ENCODE results near the gene MYO5A. TPM values are rescaled to one million over a fixed set of nuclear protein-coding genes. Genes with fewer than 3 reads are reported as not detected.

The MYO5A gene
- total RNA-seq, 1 experiment from 2014 or later, result 29.2 TPM

DNA sequence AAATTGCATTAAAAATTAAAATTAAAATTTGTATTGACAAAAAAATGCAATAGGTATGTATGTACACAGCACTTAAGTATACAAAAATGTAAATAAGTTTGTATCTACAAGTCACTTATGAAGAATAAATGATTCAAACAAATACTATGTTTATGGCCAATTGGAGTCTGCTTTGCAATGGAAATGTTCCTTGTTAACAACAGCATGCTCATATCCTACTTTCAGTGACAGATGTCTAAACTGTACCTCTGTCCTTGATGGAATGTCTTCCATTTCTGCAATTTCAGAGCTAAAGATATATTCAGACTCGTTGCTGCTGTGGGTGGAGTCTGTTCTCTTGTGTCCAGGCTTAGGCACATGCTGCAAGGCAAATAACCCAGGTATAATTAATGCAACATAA, 169.0 kb downstream of the MYO5A start:
- TF ChIP-seq E2F4 (CRISPR knock-in tag; IDR thresholded peaks at IDR 0.05; ENCODE audit: borderline replicate concordance, low read depth) (no peak), EMX1 (CRISPR knock-in tag; IDR thresholded peaks at IDR 0.05) (no peak), CBFB (CRISPR knock-in tag; IDR thresholded peaks at IDR 0.05; ENCODE audit: low read depth) (no peak), ZNF416 (CRISPR knock-in tag; IDR thresholded peaks at IDR 0.05) (no peak), FOXP4 (CRISPR knock-in tag; IDR thresholded peaks at IDR 0.05) (no peak), STAT6 (CRISPR knock-in tag; conservative IDR thresholded peaks at IDR 0.05; ENCODE audit: low read depth) (no peak), KAT7 (CRISPR knock-in tag; IDR thresholded peaks at IDR 0.05; ENCODE audit: borderline replicate concordance) (no peak), ZNF232 (CRISPR knock-in tag; IDR thresholded peaks at IDR 0.05) (no peak), ZNF425 (CRISPR knock-in tag; conservative IDR thresholded peaks at IDR 0.05) (no peak)
- TF ChIP-seq, protein P1, sequence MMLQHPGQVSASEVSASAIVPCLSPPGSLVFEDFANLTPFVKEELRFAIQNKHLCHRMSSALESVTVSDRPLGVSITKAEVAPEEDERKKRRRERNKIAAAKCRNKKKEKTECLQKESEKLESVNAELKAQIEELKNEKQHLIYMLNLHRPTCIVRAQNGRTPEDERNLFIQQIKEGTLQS (CRISPR knock-in tag; conservative IDR thresholded peaks at IDR 0.05), result no peak
- TF ChIP-seq, protein P2, sequence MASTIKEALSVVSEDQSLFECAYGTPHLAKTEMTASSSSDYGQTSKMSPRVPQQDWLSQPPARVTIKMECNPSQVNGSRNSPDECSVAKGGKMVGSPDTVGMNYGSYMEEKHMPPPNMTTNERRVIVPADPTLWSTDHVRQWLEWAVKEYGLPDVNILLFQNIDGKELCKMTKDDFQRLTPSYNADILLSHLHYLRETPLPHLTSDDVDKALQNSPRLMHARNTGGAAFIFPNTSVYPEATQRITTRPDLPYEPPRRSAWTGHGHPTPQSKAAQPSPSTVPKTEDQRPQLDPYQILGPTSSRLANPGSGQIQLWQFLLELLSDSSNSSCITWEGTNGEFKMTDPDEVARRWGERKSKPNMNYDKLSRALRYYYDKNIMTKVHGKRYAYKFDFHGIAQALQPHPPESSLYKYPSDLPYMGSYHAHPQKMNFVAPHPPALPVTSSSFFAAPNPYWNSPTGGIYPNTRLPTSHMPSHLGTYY (CRISPR knock-in tag; IDR thresholded peaks at IDR 0.05), result no peak
- Mint-ChIP-seq H3K36me3 (peaks cover 14% of the 10 kb centered on the region), H3K27me3 (ENCODE audit: low read depth) (no peaks in the 10 kb centered on the region), H3K4me3 (no peak overlapping the region), H3K27ac (no peak overlapping the region), H3K9me3 (no peaks in the 10 kb centered on the region), H3K4me1 (no peaks in the 10 kb centered on the region)
- CTCF ChIA-PET, result interaction anchor here (1.2 kb wide), 1 partner anchor 10 kb away, joined by 3 read pairs; no protein-coding TSS in a partner anchor
- no peak for DNase-seq (ENCODE audit: low spot score)
- no peak for ATAC-seq
- POLR2A ChIA-PET, result no interaction called here

- ATAC-seq (no peak), DNase-seq (ENCODE audit: low spot score) (no peak)
- Mint-ChIP-seq H3K27me3 (ENCODE audit: low read depth) (no peaks in the 10 kb centered on the region), H3K9me3 (no peaks in the 10 kb centered on the region), H3K4me1 (no peaks in the 10 kb centered on the region), H3K27ac (no peak overlapping the region), H3K4me3 (no peak overlapping the region), H3K36me3 (peaks cover 2% of the 10 kb centered on the region)
- ChIA-PET CTCF (interaction anchor here (0.6 to 1.4 kb wide), 3 partner anchors 63 to 104 kb away, joined by 3 read pairs; no protein-coding TSS in a partner anchor), POLR2A (no interaction called here)
- TF ChIP-seq ATF1 (CRISPR knock-in tag; IDR thresholded peaks at IDR 0.05) (no peak), JAZF1 (CRISPR knock-in tag; IDR thresholded peaks at IDR 0.05) (no peak), ZNF121 (CRISPR knock-in tag; IDR thresholded peaks at IDR 0.05) (no peak), ZNF671 (CRISPR knock-in tag; IDR thresholded peaks at IDR 0.05) (no peak), STAT6 (CRISPR knock-in tag; conservative IDR thresholded peaks at IDR 0.05; ENCODE audit: low read depth) (no peak), NR1H2 (CRISPR knock-in tag; IDR thresholded peaks at IDR 0.05) (no peak), OVOL2 (CRISPR knock-in tag; IDR thresholded peaks at IDR 0.05; ENCODE audit: borderline replicate concordance) (no peak), GRHL2 (CRISPR knock-in tag; IDR thresholded peaks at IDR 0.05; ENCODE audit: insufficient replicate concordance, severe bottlenecking) (no peak)
- TF ChIP-seq, protein P3, sequence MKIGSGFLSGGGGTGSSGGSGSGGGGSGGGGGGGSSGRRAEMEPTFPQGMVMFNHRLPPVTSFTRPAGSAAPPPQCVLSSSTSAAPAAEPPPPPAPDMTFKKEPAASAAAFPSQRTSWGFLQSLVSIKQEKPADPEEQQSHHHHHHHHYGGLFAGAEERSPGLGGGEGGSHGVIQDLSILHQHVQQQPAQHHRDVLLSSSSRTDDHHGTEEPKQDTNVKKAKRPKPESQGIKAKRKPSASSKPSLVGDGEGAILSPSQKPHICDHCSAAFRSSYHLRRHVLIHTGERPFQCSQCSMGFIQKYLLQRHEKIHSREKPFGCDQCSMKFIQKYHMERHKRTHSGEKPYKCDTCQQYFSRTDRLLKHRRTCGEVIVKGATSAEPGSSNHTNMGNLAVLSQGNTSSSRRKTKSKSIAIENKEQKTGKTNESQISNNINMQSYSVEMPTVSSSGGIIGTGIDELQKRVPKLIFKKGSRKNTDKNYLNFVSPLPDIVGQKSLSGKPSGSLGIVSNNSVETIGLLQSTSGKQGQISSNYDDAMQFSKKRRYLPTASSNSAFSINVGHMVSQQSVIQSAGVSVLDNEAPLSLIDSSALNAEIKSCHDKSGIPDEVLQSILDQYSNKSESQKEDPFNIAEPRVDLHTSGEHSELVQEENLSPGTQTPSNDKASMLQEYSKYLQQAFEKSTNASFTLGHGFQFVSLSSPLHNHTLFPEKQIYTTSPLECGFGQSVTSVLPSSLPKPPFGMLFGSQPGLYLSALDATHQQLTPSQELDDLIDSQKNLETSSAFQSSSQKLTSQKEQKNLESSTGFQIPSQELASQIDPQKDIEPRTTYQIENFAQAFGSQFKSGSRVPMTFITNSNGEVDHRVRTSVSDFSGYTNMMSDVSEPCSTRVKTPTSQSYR (CRISPR knock-in tag; IDR thresholded peaks at IDR 0.05), result no peak
Measured at GRCh38 chr15:52357949-52358348, 170.7 kb downstream of the MYO5A start.
